IMR-90 (cell line): Measurements from ENCODE around the gene DNAJC13. TPM values are rescaled to one million over a fixed set of nuclear protein-coding genes. Genes with fewer than 3 reads are reported as not detected.

Experiments used
- ATAC-seq: fragments of 200-7000 bp; cut with Tn5 transposase; 2 replicates; pipeline ENCODE4 v1.9.1; 2020; ENCODE audit warnings: low read depth, mild to moderate bottlenecking, moderate library complexity
- BruUV-seq: library from RNA; stranded (reverse); fragments of 400-500 nt; replicated peaks from 2 replicates; lab custom pipeline; 2021; lab: Mats Ljungman, UMichigan
- CTCF ChIA-PET: fragments of 300-600 bp; formaldehyde crosslinking; extraction: SDS; loops from one replicate; lab custom pipeline; 2021; ENCODE audit warnings: antibody characterized with exemption; lab: Yijun Ruan, JAX
- POLR2A ChIA-PET: fragments of 300-600 bp; sonication (Branson Sonifier 250); formaldehyde crosslinking; loops from one replicate; lab custom pipeline; 2022; ENCODE audit warnings: antibody characterized with exemption; ENCODE audit not compliant: unreplicated experiment; lab: Charles Lee
- DNase-seq: peaks from one replicate; pipeline ENCODE4 v3.0.0; 2013
- H2AFZ ChIP-seq: replicated peaks from 2 replicates; pipeline ENCODE3; 2013; ENCODE audit warnings: low read length, mild to moderate bottlenecking; ENCODE audit not compliant: poor library complexity
- H2AK5ac ChIP-seq: 2 replicates; pipeline ENCODE4 v1.6.1; 2013; ENCODE audit warnings: low read depth, low read length, inconsistent platforms
- H2AK9ac ChIP-seq: replicated peaks from 2 replicates; pipeline ENCODE3; 2013; ENCODE audit warnings: mild to moderate bottlenecking, low read depth, low read length, moderate library complexity; ENCODE audit not compliant: poor library complexity
- H2BK120ac ChIP-seq: 2 replicates; pipeline ENCODE4 v1.6.1; 2013; ENCODE audit warnings: low read depth, low read length, inconsistent platforms
- H2BK15ac ChIP-seq: 3 replicates; pipeline ENCODE4 v1.6.1; 2013; ENCODE audit warnings: low read depth, low read length, inconsistent platforms
- H2BK20ac ChIP-seq: 2 replicates; pipeline ENCODE4 v1.6.1; 2013; ENCODE audit warnings: low read depth, mild to moderate bottlenecking, inconsistent platforms, low read length, moderate library complexity
- H2BK5ac ChIP-seq: 2 replicates; pipeline ENCODE4 v1.6.1; 2013; ENCODE audit warnings: mild to moderate bottlenecking, low read depth, low read length, inconsistent platforms; ENCODE audit not compliant: poor library complexity, severe bottlenecking
- H3K14ac ChIP-seq: replicated peaks from 2 replicates; pipeline ENCODE4 v1.6.1; 2013; ENCODE audit warnings: low read depth, low read length, inconsistent platforms
- H3K18ac ChIP-seq: 2 replicates; pipeline ENCODE4 v1.6.1; 2013; ENCODE audit warnings: low read depth, low read length, control low read depth
- H3K23ac ChIP-seq: 2 replicates; pipeline ENCODE4 v1.6.1; 2013; ENCODE audit warnings: low read depth, low read length, inconsistent platforms
- H3K27ac ChIP-seq: 2 replicates; pipeline ENCODE4 v1.5.1; 2013; ENCODE audit warnings: mild to moderate bottlenecking, control low read depth, low read length; ENCODE audit not compliant: insufficient read depth
- H3K27me3 ChIP-seq: 2 replicates; pipeline ENCODE4 v1.6.1; 2013; ENCODE audit warnings: low read length; ENCODE audit not compliant: control insufficient read depth, insufficient read depth
- H3K36me3 ChIP-seq: 2 replicates; pipeline ENCODE4 v1.6.1; 2013; ENCODE audit warnings: low read length, mixed read lengths; ENCODE audit not compliant: control insufficient read depth, insufficient read depth
- H3K4ac ChIP-seq: 2 replicates; pipeline ENCODE4 v1.6.1; 2013; ENCODE audit warnings: low read depth, low read length, inconsistent platforms
- H3K4me1 ChIP-seq: 2 replicates; pipeline ENCODE4 v1.6.1; 2013; ENCODE audit warnings: low read length, mixed read lengths; ENCODE audit not compliant: control insufficient read depth, insufficient read depth
- H3K4me2 ChIP-seq: 2 replicates; pipeline ENCODE4 v1.6.1; 2013; ENCODE audit warnings: low read depth, mild to moderate bottlenecking, control low read depth, low read length, moderate library complexity
- H3K4me3 ChIP-seq: 2 replicates; pipeline ENCODE4 v1.5.1; 2013; ENCODE audit warnings: low read depth, mild to moderate bottlenecking, control low read depth, low read length, moderate library complexity; ENCODE audit not compliant: insufficient read depth
- H3K56ac ChIP-seq: 2 replicates; pipeline ENCODE4 v1.6.1; 2013; ENCODE audit warnings: low read length, inconsistent platforms; ENCODE audit not compliant: insufficient read depth; ENCODE audit errors: extremely low read depth
- H3K79me1 ChIP-seq, 2 experiments: 2 replicates each; pipeline ENCODE4 v1.6.1; 2013; ENCODE audit warnings: low read length in 2 of 2, inconsistent platforms in 1 of 2, low read depth in 1 of 2
- H3K9ac ChIP-seq: 2 replicates; pipeline ENCODE4 v1.6.1; 2013; ENCODE audit warnings: low read depth, low read length, control low read depth
- H3K9me1 ChIP-seq: 2 replicates; pipeline ENCODE4 v1.6.1; 2013; ENCODE audit warnings: low read length, inconsistent platforms; ENCODE audit not compliant: insufficient read depth
- H3K9me3 ChIP-seq: 2 replicates; pipeline ENCODE4 v1.6.1; 2013; ENCODE audit warnings: low read length; ENCODE audit not compliant: control insufficient read depth, insufficient read depth
- H4K20me1 ChIP-seq: 2 replicates; pipeline ENCODE4 v1.6.1; 2013; ENCODE audit warnings: low read length, inconsistent platforms; ENCODE audit not compliant: insufficient read depth
- H4K5ac ChIP-seq: 2 replicates; pipeline ENCODE4 v1.6.1; 2013; ENCODE audit warnings: mild to moderate bottlenecking, low read depth, low read length, control low read depth
- H4K8ac ChIP-seq, 2 experiments: 2 replicates each; pipeline ENCODE4 v1.6.1; 2013; ENCODE audit warnings: low read depth in 2 of 2, low read length in 2 of 2, control low read depth in 1 of 2, inconsistent platforms in 1 of 2
- H4K91ac ChIP-seq: 2 replicates; pipeline ENCODE4 v1.6.1; 2013; ENCODE audit warnings: low read depth, low read length, inconsistent platforms; ENCODE audit not compliant: insufficient read depth
- BHLHE40 ChIP-seq: fragments of 150-350 bp; IDR thresholded peaks from 2 replicates; pipeline ENCODE4 v1.6.1; 2016; ENCODE audit warnings: mild to moderate bottlenecking, low read depth, low read length
- CEBPB ChIP-seq: IDR thresholded peaks from 2 replicates; pipeline ENCODE4 v1.6.1; 2012; ENCODE audit warnings: low read depth, low read length, improper control_type of control experiment
- CHD1 ChIP-seq: IDR thresholded peaks from 2 replicates; pipeline ENCODE4 v1.6.1; 2012; ENCODE audit warnings: low read depth, low read length, improper control_type of control experiment
- ELK1 ChIP-seq: fragments of 150-350 bp; IDR thresholded peaks from 2 replicates; pipeline ENCODE4 v1.6.1; 2016; ENCODE audit warnings: low read depth, mild to moderate bottlenecking, low read length, moderate library complexity, borderline replicate concordance
- FOS ChIP-seq: fragments of 150-350 bp; IDR thresholded peaks from 2 replicates; pipeline ENCODE4 v1.6.1; 2016; ENCODE audit warnings: low read depth, low read length
- MAFK ChIP-seq: IDR thresholded peaks from 2 replicates; pipeline ENCODE4 v1.6.1; 2012; ENCODE audit warnings: low read depth, low read length, improper control_type of control experiment
- MAZ ChIP-seq: IDR thresholded peaks from 2 replicates; pipeline ENCODE4 v1.6.1; 2012; ENCODE audit warnings: low read depth, mild to moderate bottlenecking, low read length, improper control_type of control experiment, moderate library complexity, borderline replicate concordance
- MXI1 ChIP-seq: IDR thresholded peaks from 2 replicates; pipeline ENCODE4 v1.6.1; 2012; ENCODE audit warnings: low read depth, mild to moderate bottlenecking, low read length, moderate library complexity, borderline replicate concordance
- NFE2L2 ChIP-seq: fragments of 150-350 bp; IDR thresholded peaks from 2 replicates; pipeline ENCODE4 v1.6.1; 2016; ENCODE audit warnings: low read depth, mild to moderate bottlenecking, low read length
- POLR2A ChIP-seq: IDR thresholded peaks from 2 replicates; pipeline ENCODE4 v1.6.1; 2012; ENCODE audit warnings: mild to moderate bottlenecking, low read depth, low read length
- RAD21 ChIP-seq: IDR thresholded peaks from 2 replicates; pipeline ENCODE4 v1.6.1; 2012; ENCODE audit warnings: low read length, improper control_type of control experiment
- RCOR1 ChIP-seq: IDR thresholded peaks from 2 replicates; pipeline ENCODE4 v1.6.1; 2012; ENCODE audit warnings: mild to moderate bottlenecking, low read length, improper control_type of control experiment; ENCODE audit not compliant: insufficient replicate concordance
- RFX5 ChIP-seq: IDR thresholded peaks from 2 replicates; pipeline ENCODE4 v1.8.0; 2012; ENCODE audit warnings: low read depth, mild to moderate bottlenecking, low read length, moderate library complexity
- SMC3 ChIP-seq: fragments of 150-350 bp; IDR thresholded peaks from 2 replicates; pipeline ENCODE4 v1.6.1; 2016; ENCODE audit warnings: low read depth, mild to moderate bottlenecking, antibody characterized with exemption, low read length, moderate library complexity
- USF2 ChIP-seq: fragments of 150-350 bp; IDR thresholded peaks from 2 replicates; pipeline ENCODE4 v1.6.1; 2017; ENCODE audit warnings: mild to moderate bottlenecking, antibody characterized with exemption, low read length, low read depth
- WGBS, 2 experiments: methylation state at CpG; one replicate each; pipeline versions ENCODE4 v1.1.5 to v1.1.7; 2013; ENCODE audit warnings: missing lambda C conversion rate in 2 of 2; ENCODE audit not compliant: insufficient read length in 1 of 2; ENCODE audit errors: extremely low coverage in 2 of 2; 5-methylcytosine and 5-hydroxymethylcytosine counted together
- dilution Hi-C: fragments of 300-500 bp; cut with HindIII; formaldehyde crosslinking; loops from one replicate; pipeline ENCODE4 v1.14.3; 2018; ENCODE audit warnings: low sequenced_read_pairs; ENCODE audit not compliant: unreplicated experiment
- in situ Hi-C: fragments of 300-500 bp; cut with MboI; formaldehyde crosslinking; loops from 3 replicates; pipeline ENCODE4 v1.14.3; 2019; ENCODE audit warnings: low sequenced_read_pairs, inconsistent platforms, mixed read lengths
- intact Hi-C: fragments of 100-400 bp; cut with micrococcal nuclease; formaldehyde crosslinking; loops from 2 replicates; pipeline ENCODE4 v1.10.0; 2022
- polyA plus RNA-seq, 3 experiments: library from polyadenylated mRNA; depleted of rRNA; stranded (reverse); fragments of >200 nt; gene quantifications; 2 replicates each; pipeline ENCODE4 v1.2.3, GENCODE V29; 2012; ENCODE audit warnings: low replicate concordance in 1 of 3
- total RNA-seq: library from RNA; depleted of rRNA; stranded (reverse); fragments of >200 nt; gene quantifications from 2 replicates; pipeline ENCODE4 v1.2.3, GENCODE V29; 2012
- TF ChIP-seq, protein P1 (sequence below): conservative IDR thresholded peaks from 2 replicates; pipeline ENCODE4 v1.5.1; 2012; ENCODE audit warnings: mild to moderate bottlenecking, low read depth, low read length, improper control_type of control experiment

DNAJC13 gene
- total and polyA plus RNA-seq, 2 of the 4 experiments (the other 2 are of a cell fraction): 16.4 to 48.6 TPM

GRCh38 chr3:132542577-132542976 lies 125.3 kb downstream of the DNAJC13 start:
- dilution Hi-C loops (loop anchor here (25.0 kb wide), 1 partner anchor 95 kb away; no protein-coding TSS in a partner anchor), in situ Hi-C loops (loop anchor here (5.0 kb wide), 1 partner anchor 105 kb away; no protein-coding TSS in a partner anchor), intact Hi-C loops (loop anchor here (5.0 kb wide), 1 partner anchor 50 kb away; no protein-coding TSS in a partner anchor)
- Histone ChIP-seq H3K4me2 (no peak overlapping the region), H2AK9ac (no peak overlapping the region), H3K9me3 (no peaks in the 10 kb centered on the region), H3K79me1 (peaks cover 13 to 40% of the 10 kb centered on the region in 2 experiments; a peak in 3 of 4 replicates), H2BK20ac (peak overlapping the region; percentile 58), H4K5ac (peak overlapping the region; percentile 25; the same call in 1 of the 2 replicates), H2BK120ac (peak overlapping the region; percentile 66), H3K36me3 (peaks cover 12% of the 10 kb centered on the region), H4K91ac (no peak overlapping the region), H3K4me3 (no peak overlapping the region), H3K4ac (peak overlapping the region; percentile 73; the same call in 1 of the 2 replicates), H2BK5ac (peak overlapping the region; percentile 79), H4K20me1 (no peaks in the 10 kb centered on the region), H3K27me3 (no peaks in the 10 kb centered on the region), H3K14ac (peak overlapping the region; percentile 75), H2AFZ (no peak overlapping the region), H3K9ac (no peak overlapping the region), H3K18ac (peak overlapping the region; percentile 58; the same call in 1 of the 2 replicates), H3K27ac (peak overlapping the region; percentile 48), H3K4me1 (peaks cover 27% of the 10 kb centered on the region), H4K8ac (peak overlapping the region; percentile 52 to 69; a peak in 2 of 4 replicates), H3K23ac (no peak overlapping the region), H2BK15ac (peak overlapping the region; percentile 97; the same call in 1 of the 3 replicates), H3K56ac (peak overlapping the region; percentile 20; the same call in 1 of the 2 replicates), H2AK5ac (no peak overlapping the region), H3K9me1 (peaks cover 25% of the 10 kb centered on the region)
- TF ChIP-seq CEBPB (no peak), SMC3 (no peak), NFE2L2 (no peak), CHD1 (no peak), MAFK (no peak), POLR2A (no peak), RFX5 (no peak), RCOR1 (no peak), MXI1 (no peak), USF2 (no peak), BHLHE40 (no peak), ELK1 (no peak), FOS (no peak), MAZ (no peak), RAD21 (no peak)
- TF ChIP-seq, protein P1, sequence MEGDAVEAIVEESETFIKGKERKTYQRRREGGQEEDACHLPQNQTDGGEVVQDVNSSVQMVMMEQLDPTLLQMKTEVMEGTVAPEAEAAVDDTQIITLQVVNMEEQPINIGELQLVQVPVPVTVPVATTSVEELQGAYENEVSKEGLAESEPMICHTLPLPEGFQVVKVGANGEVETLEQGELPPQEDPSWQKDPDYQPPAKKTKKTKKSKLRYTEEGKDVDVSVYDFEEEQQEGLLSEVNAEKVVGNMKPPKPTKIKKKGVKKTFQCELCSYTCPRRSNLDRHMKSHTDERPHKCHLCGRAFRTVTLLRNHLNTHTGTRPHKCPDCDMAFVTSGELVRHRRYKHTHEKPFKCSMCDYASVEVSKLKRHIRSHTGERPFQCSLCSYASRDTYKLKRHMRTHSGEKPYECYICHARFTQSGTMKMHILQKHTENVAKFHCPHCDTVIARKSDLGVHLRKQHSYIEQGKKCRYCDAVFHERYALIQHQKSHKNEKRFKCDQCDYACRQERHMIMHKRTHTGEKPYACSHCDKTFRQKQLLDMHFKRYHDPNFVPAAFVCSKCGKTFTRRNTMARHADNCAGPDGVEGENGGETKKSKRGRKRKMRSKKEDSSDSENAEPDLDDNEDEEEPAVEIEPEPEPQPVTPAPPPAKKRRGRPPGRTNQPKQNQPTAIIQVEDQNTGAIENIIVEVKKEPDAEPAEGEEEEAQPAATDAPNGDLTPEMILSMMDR: no peak
- ChIA-PET CTCF (interaction anchor here (0.7 to 1.3 kb wide), 2 partner anchors 97 to 99 kb away, joined by 3 to 5 read pairs; no protein-coding TSS in a partner anchor), POLR2A (no interaction called here)
- ATAC-seq: no peak
- BruUV-seq: no TSS peak
- DNase-seq: no peak
- no CpG with 5 or more reads among the region's 2 CpGs for WGBS, 2 experiments
